Measurements from ENCODE around the gene CSK.
A peak's percentile ranks its signal among the peaks of the same experiment; 100 is the strongest.

CSK gene

GRCh38 chr15:74802862-74803447 lies 21.1 kb downstream of the CSK start:
- DNase-seq = no peak

GRCh38 chr15:74804935-74805334 lies 23.1 kb downstream of the CSK start:
- DNase-seq = no peak

GRCh38 chr15:74807282-74807681 lies 25.4 kb downstream of the CSK start:
- no peak for DNase-seq

- DNase-seq = no peak
These were observed 26.4 kb downstream of the CSK start for GRCh38 chr15:74808078-74808839.

- DNase-seq = no peak
These were observed 27.0 kb downstream of the CSK start for GRCh38 chr15:74808840-74809229.

GRCh38 chr15:74809242-74809641 lies 27.4 kb downstream of the CSK start:
- no peak for DNase-seq

GRCh38 chr15:74809956-74810355 lies 28.1 kb downstream of the CSK start:
- no peak for DNase-seq

GRCh38 chr15:74812533-74812932 lies 30.7 kb downstream of the CSK start, which contains the start of gene LMAN1L:
LMAN1L (plus strand) TSS chr15:74812835; CDS start chr15:74812855, 20 bp downstream.
- no peak for DNase-seq

- DNase-seq = peak; percentile 62
These were observed 33.4 kb downstream of the CSK start for GRCh38 chr15:74815121-74815934.

GRCh38 chr15:74815961-74816360 lies 34.1 kb downstream of the CSK start:
- DNase-seq = no peak

- no peak for DNase-seq
These were observed 34.9 kb downstream of the CSK start for GRCh38 chr15:74816624-74817369.

GRCh38 chr15:74817370-74817737 lies 35.5 kb downstream of the CSK start:
- no peak for DNase-seq

GRCh38 chr15:74820056-74820455 lies 38.2 kb downstream of the CSK start:
- DNase-seq = no peak

- peak; percentile 86 for DNase-seq
These were observed 39.4 kb downstream of the CSK start for GRCh38 chr15:74821091-74821789.

GRCh38 chr15:74821790-74822158 lies 39.9 kb downstream of the CSK start:
- DNase-seq = no peak

GRCh38 chr15:74822233-74822632 lies 40.4 kb downstream of the CSK start:
- no peak for DNase-seq

GRCh38 chr15:74823324-74823723 lies 41.4 kb downstream of the CSK start:
- DNase-seq = no peak

GRCh38 chr15:74824976-74825375 lies 43.1 kb downstream of the CSK start:
- DNase-seq = no peak

- no peak for DNase-seq
These were observed 44.0 kb downstream of the CSK start for GRCh38 chr15:74825866-74826265.

GRCh38 chr15:74826364-74826819 lies 44.5 kb downstream of the CSK start, which contains the start of gene CPLX3:
CPLX3 (plus strand) TSS chr15:74826627; CDS start chr15:74826704, 77 bp downstream.
- DNase-seq = no peak

- DNase-seq = no peak
These were observed 45.0 kb downstream of the CSK start for GRCh38 chr15:74826921-74827320.

- no peak for DNase-seq
These were observed 45.7 kb downstream of the CSK start for GRCh38 chr15:74827614-74828013.

Data from inflammatory macrophage treated with lipopolysaccharide for 4 hours (primary cell).